DMS153 treated with DMSO at 0.1 percent for 48 hours (cell line): ENCODE results near the gene TTYH2.
"Not testable (repeated sequence)": the region's sequence is repeated elsewhere in the genome, so short reads cannot be mapped to it uniquely, and the experiment has no call there.

Experiments used
- DNase-seq: peaks from one replicate; lab custom pipeline; 2025; ENCODE audit not compliant: unreplicated experiment; lab: John Stamatoyannopoulos, UW

Gene TTYH2

DNA sequence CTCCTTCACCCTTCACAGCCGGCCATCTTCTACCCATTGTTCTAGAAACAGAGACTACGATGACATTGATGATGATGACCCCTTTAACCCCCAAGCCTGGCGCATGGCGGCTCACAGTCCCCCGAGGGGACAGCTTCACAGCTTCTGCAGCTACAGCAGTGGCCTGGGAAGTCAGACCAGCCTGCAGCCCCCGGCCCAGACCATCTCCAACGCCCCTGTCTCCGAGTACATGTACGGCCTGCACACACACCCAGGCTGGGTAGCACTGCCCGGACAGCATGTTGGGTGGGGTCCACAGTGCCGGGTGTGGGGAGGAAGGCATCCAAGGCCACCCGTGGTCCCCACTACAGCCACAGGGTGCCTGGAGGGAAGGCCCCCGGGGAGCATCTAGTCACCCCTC lies 39.7 kb downstream of the TTYH2 start:
- DNase-seq = no peak

DNA sequence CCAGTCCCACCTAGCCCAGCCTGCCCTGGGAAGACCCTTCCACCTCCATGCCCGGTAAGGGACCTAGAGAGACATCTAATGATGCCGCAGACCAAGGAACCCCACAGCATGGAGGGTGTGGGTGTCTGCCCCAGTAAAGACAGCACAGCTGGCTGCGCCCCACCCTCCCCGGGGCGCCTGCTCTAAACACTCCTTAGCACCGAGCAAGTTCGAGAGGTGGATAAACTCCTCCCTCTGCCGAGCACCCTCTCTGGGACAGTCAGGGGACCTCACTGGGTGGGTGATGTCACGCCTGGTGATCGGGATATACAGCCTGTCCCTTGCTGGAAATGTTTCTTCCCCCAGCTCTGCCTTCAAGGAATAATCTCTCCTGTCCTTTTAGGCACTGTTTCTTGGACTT lies 43.9 kb downstream of the TTYH2 start:
- DNase-seq = no peak

GRCh38 chr17:74259667-74260524 lies 46.5 kb downstream of the TTYH2 start:
- no peak for DNase-seq

- DNase-seq = no peak
These were observed 47.1 kb downstream of the TTYH2 start for GRCh38 chr17:74260525-74260850.

DNA sequence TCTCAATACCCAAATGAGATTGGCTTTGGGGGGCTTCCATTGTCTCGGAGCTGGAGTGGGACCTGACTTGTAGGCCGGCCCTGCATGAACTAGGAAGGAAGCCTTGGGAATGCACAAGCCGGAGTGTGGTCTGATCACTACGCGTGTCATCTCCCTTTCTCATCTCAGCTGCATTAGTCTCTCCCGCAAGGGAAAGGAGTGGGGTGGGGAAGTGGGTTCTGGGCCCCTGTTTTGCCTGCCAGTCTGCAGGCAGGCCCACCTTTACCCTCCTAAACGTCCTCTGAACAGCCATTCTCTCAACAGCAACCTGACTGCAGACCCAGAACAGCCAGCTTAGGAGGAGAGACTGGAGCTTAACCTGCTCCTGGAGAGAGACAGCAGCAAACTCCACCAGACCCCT lies 49.2 kb downstream of the TTYH2 start:
- no peak for DNase-seq

DNA sequence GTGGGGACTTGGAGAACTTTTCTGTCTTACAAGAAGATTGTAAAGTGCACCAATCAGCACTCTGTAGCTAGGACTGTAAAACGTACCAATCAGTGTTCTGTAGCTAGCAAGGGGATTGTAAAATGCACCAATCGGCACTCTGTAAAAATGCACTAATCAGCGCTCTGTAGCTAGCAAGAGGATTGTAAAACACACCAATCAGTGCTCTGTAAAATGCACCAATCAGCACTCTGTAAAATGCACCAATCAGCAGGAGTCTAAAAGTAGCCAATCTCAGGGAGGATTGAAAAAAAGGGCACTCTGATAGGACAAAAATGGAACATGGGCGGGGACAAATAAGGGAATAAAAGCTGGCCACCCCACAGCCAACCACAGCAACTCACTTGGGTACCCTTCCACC lies 53.7 kb downstream of the TTYH2 start:
- DNase-seq = not testable (repeated sequence)

GRCh38 chr17:74267579-74267978 lies 54.2 kb downstream of the TTYH2 start:
- no peak for DNase-seq

DNA sequence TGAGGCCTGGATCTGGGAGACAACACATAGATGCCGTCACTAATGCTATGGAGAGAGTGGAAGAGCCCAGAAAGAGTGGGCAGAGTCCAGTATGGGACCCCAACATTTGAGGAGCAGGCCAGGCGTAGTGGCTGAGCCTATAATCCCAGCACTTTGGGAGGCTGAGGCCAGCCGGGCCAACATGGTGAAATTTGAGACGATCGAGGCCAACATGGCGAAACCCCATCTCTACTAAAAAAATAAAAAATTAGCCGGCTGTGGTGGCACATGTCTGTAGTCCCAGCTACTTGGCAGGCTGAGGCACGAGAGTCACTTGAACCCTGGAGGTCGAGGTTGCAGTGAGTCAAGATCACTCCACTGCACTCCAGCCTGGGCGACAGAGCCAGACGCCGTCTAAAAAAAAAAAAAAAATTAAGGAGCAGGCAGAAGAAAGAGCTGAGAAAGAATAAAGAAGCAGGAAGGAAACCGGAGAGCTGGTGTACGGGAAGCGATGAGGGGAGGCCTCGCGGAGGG lies 54.7 kb downstream of the TTYH2 start:
- DNase-seq = no peak

DNA sequence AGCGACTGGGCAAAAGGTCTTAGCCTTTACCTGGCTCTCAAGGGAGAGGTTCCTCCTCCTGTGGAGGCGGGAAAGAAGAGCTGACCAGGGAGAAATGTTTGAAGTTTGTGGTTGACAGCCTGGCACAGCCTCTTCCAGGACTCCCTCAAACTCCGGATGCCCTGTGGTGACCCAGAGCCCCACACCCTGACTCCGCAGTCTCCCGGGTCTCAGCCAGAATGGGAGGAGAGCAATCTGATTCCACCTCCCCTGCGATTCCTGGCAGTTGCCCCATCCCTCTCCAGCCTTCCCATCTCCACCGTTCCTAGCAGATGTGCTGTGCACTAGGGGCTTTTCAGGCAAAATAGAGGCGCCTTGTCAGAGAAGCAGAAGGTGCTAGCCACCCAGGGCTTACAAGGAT lies 55.2 kb downstream of the TTYH2 start:
- DNase-seq = no peak

DNA sequence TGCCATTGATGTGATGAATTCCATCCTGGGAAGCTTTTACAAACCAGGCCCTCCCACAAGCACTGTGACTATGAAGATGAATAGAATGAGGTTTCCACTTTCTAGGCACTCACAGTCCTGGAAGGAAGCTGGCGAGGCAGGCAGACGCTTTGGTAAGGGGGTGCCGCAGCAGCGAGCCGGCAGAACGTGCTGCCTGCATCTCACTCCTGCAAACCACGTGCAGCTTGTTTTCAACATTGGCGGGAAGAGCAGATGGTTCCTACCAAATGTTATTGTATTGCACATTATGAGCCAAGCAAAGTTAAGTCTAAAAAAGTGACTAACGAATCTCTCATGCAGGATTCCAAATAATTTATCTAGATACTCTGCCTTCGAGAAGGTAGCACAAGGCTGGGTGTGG lies 57.0 kb downstream of the TTYH2 start:
- no peak for DNase-seq

DNA sequence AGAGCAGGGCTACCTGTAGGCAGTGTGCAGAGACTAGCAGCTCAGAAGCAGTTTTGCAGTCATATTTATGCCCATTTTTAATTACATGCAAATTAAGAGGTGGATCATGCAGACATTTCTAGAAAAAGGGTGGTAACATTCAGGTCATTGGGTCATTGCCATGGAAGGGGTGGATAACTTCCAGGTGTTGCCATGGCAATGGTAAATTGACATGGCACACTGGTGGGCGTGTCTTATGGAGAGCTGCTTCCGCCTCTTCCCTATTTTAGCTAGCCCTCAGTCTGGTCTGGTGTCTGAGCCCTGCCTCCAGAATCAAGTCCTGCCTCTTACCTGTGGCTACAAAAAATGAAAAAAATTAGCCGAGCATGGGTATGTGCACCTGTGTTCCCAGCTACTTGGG lies 57.9 kb downstream of the TTYH2 start:
- no peak for DNase-seq

DNA sequence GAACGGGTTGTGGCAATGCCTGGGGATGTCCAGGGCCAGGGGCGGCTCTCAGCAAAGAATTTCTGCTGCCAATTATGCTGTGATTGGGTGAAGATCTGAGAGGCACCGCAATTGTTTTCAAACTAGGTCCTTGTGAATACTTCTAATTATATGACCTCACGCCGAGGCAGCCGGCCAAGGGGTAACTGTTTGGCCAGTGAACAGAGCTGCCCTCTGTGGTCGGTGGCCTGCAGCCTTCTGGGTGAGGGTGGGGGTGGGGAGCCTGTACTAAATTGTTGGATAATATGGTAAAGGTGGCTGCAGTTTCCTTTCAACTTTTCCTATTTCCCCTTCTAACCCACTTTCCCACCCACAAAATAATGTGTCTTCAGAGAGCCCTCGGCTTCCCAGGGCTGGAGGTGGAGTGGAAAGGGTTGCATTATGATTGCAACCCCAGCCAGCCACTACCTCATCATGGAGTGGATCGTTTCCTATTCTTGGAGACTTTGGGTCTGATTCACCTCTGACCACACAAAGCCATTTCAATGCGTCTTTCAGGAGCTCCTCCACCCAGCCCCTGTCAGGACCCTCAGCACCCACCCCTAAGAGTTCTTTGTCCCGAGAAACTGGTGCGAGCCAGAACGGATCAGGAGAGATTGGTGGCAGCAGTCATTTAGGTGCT lies 58.7 kb downstream of the TTYH2 start:
- DNase-seq = no peak

DNA sequence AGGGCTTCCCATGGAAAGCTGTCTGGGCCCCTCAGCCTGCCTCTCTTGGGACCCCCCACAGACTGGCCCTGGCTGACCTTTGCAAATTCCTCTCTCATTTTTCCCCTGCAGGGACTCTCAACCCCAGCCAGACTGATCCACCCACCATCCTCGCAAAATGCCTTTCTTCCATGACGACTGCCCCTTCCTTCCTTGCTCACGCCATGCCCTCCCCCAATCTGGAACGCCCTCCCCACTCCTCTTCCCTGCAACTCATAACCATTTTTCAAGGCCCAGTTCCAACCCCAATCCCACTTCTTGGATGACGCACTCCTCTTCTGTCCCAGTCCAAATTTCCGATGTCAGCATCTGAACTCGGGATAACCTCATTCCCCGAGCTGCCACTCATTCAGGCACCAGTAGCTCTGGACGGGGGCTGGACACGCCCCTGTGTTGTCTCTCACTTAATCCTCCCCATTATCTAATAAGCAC lies 59.4 kb downstream of the TTYH2 start:
- no peak for DNase-seq

GRCh38 chr17:74274060-74274708 lies 60.8 kb downstream of the TTYH2 start, which contains the start of gene DNAI2:
Gene DNAI2, plus strand, starts transcription at chr17:74274234. Its CDS starts 7,584 bp downstream, at chr17:74281818.
- DNase-seq = peak; percentile 6

DNA sequence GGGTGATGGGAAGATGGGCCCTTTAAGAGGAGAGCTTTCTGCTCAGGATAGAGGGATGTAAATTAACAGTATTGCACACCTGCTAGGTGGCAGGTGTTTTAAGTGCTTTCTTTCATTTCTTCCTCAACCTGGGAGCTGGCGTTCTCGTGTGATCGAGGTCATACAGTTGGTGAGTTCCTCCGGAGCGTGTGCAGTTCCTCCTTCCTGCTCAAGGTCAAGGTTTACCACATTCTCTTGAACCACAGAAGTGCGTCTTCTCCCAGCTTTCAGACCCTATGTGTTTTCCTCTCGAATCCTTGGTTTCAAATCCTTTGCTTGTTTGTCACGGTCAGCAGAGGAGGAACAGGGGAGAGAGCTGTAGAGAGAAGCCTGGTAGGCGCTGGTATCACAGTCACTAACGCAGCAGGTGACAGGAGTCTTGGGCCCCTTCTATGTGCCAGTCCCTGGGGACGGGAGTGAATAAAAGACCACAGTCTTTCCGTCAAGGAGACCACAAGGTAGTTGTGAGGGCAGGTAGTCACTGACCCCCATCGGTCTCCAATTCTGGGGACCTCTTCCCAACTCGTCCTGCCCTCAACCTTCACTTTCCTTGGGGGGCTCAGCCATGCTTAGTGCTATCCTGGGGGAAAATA lies 61.5 kb downstream of the TTYH2 start:
- DNase-seq = peak; percentile 8

DNA sequence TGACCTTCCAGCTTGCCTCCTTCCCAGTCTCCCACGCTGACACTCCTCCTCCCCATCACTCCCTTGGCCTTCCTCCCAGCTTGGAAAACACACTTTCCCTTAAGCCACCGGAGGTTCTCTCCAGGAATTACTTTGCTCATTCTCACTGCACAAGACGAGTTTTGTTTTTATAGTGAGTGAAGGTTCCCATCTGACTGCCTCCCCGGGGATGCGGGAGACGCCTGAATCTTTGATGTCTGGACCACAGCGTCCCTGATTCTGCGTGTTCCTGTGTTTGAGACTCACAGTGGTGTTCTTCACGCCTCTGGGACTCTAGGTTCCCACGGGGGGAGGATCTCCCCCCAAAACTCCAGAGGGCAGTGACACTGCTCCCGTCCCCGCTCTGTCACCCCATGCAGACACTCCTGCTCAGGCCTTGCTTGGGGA lies 62.7 kb downstream of the TTYH2 start:
- DNase-seq = no peak

DNA sequence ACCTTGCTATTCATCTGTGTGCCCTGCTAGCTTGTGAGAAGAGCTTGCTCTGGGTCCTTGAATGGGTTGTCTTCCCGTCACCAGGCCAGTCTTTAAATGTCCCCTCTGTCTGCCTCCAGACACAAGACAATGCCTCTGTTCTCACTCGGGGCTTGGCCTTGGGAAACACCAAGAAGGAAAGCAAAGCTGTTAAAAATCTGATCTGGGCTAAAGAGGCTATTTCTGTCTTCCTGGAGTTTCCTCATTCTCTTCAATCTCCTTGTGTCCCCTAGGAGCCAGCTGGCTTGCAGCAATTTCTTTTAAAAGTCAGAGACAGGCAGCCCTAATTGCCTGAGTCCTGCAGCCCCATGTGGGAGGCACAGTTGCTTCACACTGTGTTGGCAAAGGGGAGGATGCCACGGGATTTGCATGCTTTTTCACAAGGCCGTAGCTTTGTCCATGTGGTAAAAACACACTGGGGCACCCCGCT lies 63.2 kb downstream of the TTYH2 start:
- no peak for DNase-seq

GRCh38 chr17:74277935-74278334 lies 64.6 kb downstream of the TTYH2 start:
- DNase-seq = no peak

DNA sequence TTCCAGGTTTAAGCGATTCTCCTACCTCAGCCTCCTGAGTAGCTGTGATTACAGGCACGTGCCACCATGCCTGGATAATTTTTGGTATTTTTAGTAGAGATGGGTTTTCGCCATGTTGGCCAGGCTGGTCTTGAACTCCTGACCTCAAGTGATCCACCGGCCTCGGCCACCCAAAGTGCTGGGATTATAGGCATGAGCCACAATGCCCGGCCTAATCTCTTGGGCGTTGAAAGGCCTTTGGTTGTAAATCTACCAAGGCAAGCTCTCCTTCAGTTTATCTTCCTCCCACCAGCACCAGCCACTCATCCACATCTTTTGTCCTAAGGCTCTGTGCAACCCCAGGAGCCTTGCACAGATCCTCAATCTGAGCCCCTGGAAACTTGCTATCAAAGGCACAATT lies 66.2 kb downstream of the TTYH2 start:
- DNase-seq = not testable (repeated sequence)

- DNase-seq = no peak
These were observed 66.7 kb downstream of the TTYH2 start for GRCh38 chr17:74280093-74280513.

- no peak for DNase-seq
These were observed 68.4 kb downstream of the TTYH2 start for GRCh38 chr17:74281799-74282198.
